GM12892 (cell line): ENCODE measurements around the gene WWOX.

ENCODE experiments used
- POLR2A ChIP-seq: IDR thresholded peaks from 2 replicates; pipeline ENCODE4 v1.6.1; 2011; ENCODE audit warnings: low read depth, low read length, control low read depth
- POLR2AphosphoS5 ChIP-seq: IDR thresholded peaks from 2 replicates; pipeline ENCODE4 v1.6.1; 2011; ENCODE audit warnings: low read depth, low read length, control low read depth
- TAF1 ChIP-seq: IDR thresholded peaks from 2 replicates; pipeline ENCODE4 v1.6.1; 2011; ENCODE audit warnings: low read depth, mild to moderate bottlenecking, control low read depth, low read length, borderline replicate concordance

GRCh38 chr16:79018650-79019429 is 919.4 kb downstream of the WWOX start:
- no peak for TF ChIP-seq POLR2AphosphoS5
- TF ChIP-seq POLR2A: no peak
- no peak for TF ChIP-seq TAF1
